Suppressor macrophage (primary cell): ENCODE results near the gene KSR2.

Experiments used
- DNase-seq, 4 experiments: peaks; one replicate each; pipeline ENCODE4 v3.0.0-alpha.2; 2020 to 2022

Gene KSR2

GRCh38 chr12:117606945-117607344 is 361.8 kb downstream of the KSR2 start:
- DNase-seq = no peak

DNA sequence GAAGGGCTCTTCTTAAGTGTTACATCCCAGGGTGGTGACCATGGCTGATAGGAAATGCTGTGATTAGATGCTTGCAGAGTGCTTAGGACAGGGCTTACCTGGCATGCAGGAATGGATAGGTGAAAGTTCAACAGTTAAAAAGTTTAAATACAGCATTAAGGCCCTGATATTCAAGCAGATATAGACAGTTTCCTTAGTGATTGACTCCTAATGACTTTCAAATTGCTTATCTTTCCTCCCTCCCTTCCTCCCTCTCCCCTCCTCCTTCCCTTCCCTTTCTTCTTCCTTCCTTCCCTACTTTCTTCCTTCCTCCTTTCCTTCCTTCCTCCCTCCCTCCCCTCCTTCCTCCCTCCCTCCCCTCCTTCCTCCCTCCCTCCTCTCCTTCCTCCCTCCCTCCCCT is 362.8 kb downstream of the KSR2 start:
- DNase-seq = no peak

- DNase-seq = no peak
Observed at GRCh38 chr12:117603316-117604113, 365.3 kb downstream of the KSR2 start.

- no peak for DNase-seq
Observed at GRCh38 chr12:117599849-117600248, 368.9 kb downstream of the KSR2 start.

- DNase-seq = no peak
Observed at GRCh38 chr12:117596968-117597367, 371.8 kb downstream of the KSR2 start.

- no peak for DNase-seq
Observed at GRCh38 chr12:117595751-117596150, 373.0 kb downstream of the KSR2 start.

DNA sequence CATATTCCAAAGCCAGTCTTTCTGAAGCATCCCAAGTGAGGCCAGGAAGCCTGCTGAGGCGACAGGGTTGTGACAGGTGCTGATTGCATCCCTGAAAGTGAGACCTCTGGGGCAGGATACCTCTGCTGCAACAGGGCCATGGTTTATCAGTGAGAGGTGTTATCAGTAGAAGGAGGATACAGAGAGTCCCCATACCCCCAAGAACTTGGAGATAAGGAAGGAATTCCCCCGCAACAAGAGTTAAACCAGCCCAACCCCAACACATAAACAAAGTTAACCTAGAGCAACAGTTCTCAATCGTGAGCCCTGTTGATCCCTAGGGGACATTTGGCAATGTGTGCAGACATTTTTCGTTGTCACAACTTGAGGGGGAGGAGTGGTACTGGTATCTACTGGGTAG is 374.3 kb downstream of the KSR2 start:
- DNase-seq = no peak

- DNase-seq = no peak
Observed at GRCh38 chr12:117593815-117594400, 374.9 kb downstream of the KSR2 start.

- DNase-seq = no peak
Observed at GRCh38 chr12:117592588-117593305, 376.0 kb downstream of the KSR2 start.

DNA sequence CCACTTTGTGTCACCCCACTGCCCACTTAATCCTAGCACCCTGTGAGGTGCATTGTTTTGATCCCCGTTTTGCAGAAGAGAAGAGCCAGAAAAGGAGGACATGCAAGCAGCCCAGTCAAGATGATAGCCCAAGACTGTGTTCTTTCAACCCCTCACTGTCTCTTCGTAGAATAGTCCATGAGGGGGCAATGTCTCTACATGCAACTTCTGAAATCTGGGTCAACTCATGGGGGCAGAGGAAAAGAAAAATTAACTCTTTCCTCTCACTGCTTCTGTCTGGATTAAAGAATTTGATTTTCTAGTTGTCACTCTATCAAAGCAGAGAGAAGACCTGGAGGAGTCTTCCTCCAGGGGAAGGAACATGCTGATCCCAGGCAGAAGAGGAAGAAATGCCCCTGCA is 377.8 kb downstream of the KSR2 start:
- DNase-seq = no peak

GRCh38 chr12:117590386-117590785 is 378.4 kb downstream of the KSR2 start:
- no peak for DNase-seq

DNA sequence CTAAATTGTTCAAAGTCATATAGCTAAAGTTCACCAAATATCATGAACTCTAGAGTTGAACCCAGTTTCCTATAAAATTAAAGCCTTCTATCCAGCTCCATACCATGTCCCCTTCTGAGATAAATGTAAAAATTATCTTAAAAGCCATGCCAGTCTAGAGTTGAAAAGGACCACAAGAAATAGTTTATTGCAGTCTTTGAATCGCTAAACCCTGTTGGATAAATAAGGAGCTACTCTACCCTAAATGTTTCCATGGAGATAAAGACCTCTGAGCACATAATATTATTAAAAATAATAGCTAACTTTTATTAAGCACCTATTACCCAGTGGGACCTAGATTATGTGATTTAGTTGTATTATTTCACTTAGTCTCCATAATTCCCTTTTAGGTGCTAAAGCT is 379.8 kb downstream of the KSR2 start:
- DNase-seq = no peak

DNA sequence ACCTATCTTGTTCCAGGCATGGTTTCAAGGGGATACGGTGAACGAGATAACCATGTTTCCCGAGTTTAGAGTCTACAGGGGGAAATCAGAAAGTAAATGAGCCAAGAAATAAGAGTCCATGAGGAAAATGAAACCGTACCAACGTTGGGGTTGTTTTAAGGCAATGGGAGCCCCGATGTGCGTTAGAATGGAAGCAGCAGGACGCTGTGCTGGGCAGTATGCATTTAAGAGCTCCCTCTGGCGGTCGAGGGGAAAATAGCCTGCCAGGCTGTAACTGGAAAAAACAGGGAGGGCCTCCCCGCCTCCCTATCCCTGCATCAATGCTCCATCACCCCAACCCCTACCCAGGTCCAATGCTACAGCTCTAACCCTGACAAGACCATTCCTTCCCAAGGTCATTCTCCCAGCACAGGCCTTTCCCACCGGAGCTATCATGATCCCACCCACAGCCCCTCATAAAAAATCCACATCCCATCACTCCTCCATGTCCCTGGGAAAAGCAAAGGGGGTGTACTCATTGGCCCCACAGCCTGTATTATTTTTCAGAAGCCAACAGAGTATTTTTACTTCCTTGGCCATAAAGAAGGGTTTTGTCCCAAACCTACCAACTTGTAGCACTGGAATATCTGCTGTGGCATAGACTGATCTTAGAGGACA is 381.0 kb downstream of the KSR2 start:
- peak; percentile 58 to 80 (median 72) for DNase-seq

DNA sequence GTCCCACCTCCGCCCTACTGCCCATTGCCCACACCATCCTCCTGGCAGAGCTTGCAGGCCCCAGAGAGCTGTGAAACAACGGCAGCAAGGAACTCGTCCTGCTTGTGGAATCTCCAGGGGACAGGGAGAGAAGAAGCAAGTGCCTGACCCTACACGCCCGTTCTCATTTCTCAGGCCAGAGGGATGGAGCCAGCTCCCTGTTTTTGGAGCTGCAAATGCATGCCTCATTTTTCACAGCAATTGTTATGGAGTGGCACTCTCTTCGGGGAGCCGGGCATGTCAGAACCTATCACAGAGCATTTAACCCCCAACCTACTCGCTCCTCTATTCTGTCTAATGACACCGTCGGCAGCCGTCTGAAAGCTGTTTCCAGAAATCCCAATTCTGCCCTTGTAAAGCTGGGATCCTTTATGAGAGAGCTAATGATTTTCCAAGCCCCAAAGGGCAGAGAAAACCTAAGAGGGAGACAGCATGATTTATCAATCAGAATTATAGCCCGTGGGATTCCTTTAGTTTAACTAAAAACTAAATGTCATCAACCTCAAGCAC is 385.0 kb downstream of the KSR2 start:
- DNase-seq = no peak

DNA sequence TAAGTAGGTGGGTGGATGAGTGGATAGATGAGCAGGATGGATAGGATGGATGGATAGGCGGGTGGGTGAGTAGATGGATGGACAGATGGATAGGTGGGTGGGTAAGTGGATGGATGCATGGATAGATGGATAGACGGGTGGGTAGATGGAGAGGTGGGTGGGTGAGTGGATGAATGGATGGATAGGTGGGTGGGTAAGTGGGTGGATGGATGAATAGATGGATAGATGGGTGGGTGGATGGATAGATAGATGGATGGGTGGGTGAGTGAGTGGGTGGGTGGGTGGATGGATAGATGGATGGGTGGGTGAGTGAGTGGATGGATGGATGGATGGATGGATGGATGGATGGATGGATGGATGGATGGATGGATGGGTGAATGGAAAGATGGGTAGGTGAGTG is 385.7 kb downstream of the KSR2 start:
- DNase-seq = no peak

DNA sequence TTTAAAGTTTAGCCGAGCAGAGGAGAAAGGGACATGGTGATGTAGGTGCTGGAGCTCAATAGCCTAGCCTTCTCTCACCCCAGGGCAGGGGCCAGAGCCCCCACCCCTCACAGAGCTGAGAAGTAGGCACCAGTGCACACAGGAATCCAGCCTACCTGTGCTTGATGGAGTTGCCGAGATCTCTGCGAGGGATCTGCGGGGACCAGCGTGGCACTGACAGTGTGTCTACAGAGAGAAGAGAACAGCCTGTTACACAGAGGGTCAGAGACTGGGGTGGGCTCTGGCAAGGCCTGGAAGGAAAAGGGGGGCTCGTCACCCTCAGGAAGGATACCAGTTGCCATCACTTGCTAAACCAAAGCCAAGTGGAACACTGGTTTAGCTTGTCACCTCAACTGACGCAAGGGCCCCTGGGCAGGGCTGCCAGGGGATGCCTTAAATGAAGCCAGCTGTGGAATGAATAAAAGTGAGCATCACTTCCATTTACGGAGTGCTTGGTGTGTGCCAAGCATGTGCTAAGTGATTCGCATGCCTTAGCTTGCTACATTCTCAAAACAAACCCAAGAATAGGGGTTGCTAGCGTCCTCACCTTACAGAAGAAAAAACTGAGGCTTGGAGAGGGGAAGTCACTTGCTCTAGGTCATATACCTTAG is 386.5 kb downstream of the KSR2 start:
- no peak for DNase-seq

DNA sequence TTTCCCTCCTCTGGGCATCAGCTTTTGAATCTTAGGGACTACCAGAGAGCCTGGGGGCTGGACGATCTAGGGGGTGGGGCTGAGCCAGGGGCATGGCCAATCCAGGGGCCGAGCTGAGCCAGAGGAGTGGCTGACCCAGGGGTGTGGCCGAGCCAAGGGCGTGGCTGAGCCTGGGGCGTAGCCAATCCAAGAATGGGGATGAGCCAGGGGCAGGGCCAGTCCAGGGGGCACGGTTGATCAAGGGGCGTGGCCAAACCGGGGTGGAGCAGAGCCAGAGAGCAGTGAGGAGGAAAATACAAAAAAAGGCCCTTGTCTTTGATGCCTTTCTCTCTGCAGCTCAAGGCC is 388.1 kb downstream of the KSR2 start:
- DNase-seq = peak in 2 of 4 experiments; percentile 2 to 8

GRCh38 chr12:117580015-117580717 is 388.6 kb downstream of the KSR2 start:
- DNase-seq = no peak

- no peak for DNase-seq
Observed at GRCh38 chr12:117577122-117577657, 391.6 kb downstream of the KSR2 start.

DNA sequence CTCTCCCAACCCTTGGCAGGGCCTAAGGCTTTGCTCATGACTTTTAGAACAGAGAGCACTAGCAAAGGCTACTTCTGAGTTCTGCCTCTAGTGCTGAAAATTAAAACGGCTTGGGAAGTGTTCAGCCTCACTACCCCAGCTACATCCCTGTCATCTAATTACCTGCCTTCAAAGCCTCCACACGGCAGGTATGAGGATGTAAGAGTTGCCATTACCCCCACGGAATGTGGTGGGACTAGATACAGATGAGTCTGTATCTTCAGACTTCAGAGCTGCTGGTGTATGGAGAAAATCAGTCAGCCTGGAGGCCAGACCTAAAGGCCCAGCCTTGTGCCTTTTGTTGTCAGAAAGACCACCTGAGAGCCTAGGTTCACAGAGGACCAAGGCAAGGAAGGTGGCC is 392.7 kb downstream of the KSR2 start:
- DNase-seq = no peak

DNA sequence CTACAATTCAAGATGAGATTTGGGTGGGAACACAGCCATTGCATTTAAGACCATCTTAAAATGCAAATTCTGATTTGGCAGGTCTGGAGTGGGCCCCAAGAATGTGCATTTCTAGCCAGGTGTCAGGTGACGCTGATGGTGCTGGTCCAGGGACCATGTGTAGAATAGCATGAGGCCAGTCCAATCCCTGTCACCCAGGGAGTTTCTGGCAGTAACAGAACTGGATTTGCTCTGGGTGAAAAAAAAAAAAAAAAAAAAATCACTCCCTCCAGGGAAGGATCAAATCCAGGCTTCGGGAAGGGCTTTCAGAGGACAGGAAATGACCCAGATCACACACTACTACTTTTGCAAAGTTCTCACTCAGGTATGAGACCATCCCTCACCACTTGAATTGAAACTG is 394.1 kb downstream of the KSR2 start:
- no peak for DNase-seq

- DNase-seq = no peak
Observed at GRCh38 chr12:117572755-117573154, 396.0 kb downstream of the KSR2 start.
